GM12801 (cell line): ENCODE measurements around the gene PIP5K1C.

ENCODE experiments used
- TF ChIP-seq, protein P1 (sequence below): IDR thresholded peaks from one replicate; pipeline ENCODE4 v1.5.1; 2011; ENCODE audit warnings: control low read depth; ENCODE audit not compliant: insufficient read length; ENCODE audit errors: extremely low read depth

Gene PIP5K1C

DNA sequence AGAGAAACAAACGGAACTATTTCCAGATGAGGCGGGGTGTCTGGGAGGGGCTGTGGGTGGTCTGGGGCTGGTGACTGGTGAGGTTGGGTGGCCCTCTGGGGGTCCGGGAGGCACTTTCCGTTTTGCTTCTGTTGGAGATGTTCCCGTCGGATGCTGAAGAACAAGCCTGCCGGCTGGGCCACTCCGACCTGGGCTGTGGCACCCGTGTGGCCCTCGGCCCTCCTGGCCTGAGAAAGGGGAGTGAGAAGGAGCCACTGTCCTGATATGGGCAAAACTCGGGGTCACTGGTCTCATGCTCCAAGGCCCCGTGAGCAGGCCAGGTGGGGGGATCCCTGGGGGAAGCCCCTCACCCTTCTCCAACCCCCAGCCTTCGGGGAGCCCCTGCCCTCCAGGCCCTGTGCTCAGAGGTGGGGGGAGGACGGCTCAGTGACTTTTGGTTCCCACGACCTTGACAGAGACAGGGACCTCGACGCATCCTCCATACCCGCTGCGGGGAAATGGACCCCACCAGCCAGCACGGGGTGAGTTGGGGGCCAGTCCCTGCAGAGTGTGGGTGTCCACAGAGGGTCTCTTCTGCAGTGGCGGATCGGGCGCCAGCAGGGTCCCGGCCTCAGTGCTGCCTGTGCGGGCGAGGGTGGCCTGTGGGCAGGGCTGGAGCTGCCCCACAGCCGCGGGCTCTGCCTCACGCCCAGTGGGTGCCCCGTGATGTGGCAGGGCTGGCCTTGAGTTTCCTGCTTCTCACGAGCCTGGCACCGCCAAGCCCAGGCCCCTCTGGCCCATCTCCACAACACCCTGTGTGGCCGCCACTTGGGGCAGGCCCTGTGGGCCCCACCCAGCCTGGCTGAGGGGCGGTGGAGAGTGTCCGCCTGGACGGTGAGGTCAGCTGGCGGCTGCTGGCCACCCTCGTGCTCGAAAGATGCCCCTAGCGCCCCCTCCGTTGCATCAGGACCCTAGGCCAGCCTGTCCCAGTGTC lies 89.2 kb downstream of the PIP5K1C start:
- TF ChIP-seq, protein P1, sequence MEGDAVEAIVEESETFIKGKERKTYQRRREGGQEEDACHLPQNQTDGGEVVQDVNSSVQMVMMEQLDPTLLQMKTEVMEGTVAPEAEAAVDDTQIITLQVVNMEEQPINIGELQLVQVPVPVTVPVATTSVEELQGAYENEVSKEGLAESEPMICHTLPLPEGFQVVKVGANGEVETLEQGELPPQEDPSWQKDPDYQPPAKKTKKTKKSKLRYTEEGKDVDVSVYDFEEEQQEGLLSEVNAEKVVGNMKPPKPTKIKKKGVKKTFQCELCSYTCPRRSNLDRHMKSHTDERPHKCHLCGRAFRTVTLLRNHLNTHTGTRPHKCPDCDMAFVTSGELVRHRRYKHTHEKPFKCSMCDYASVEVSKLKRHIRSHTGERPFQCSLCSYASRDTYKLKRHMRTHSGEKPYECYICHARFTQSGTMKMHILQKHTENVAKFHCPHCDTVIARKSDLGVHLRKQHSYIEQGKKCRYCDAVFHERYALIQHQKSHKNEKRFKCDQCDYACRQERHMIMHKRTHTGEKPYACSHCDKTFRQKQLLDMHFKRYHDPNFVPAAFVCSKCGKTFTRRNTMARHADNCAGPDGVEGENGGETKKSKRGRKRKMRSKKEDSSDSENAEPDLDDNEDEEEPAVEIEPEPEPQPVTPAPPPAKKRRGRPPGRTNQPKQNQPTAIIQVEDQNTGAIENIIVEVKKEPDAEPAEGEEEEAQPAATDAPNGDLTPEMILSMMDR, result no peak

DNA sequence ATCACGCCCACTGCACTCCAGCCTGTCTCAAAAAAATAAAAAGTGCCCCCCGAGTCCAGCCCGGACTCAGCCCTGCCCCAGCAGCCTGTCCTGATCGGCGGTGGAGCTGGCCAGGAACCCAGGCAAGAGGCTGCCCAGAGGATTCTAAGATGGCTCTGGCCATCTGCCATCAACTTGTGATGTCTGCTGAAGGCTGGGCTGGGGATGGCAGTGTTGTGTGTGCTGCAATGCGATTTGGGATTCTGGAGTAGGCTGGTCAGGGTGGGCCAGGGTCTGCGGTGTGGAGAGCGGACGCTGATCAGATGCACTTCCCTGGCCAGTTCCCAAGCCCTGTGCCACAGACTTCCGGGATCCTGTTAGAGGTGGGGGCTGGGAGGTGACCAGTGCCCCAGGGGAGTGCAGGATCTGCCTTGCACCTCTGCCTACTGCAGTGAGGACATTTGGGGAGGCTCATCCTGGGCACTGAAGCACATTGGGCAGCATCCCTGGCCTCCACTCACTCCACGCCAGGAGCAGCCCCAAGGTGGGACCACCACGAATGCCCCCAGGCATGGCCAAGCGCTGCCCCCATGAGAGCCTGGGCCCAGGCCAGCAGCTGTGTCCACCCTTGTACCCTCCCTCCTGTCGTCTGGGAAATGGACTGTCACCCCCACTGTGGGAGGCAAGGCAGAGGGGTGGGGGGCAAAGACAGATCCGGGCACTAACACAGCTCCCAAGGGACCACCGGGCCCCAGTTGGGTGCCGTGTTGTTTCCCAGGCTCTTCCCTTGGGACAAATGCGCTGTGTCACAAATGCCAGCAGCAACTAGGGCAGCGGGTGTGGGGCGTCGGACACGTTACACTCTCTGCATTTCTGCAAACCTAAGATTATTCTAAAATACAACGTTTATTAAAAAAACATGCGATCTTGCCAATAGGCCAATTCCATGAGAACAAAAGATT lies 90.2 kb downstream of the PIP5K1C start:
- TF ChIP-seq, protein P1, result no peak

DNA sequence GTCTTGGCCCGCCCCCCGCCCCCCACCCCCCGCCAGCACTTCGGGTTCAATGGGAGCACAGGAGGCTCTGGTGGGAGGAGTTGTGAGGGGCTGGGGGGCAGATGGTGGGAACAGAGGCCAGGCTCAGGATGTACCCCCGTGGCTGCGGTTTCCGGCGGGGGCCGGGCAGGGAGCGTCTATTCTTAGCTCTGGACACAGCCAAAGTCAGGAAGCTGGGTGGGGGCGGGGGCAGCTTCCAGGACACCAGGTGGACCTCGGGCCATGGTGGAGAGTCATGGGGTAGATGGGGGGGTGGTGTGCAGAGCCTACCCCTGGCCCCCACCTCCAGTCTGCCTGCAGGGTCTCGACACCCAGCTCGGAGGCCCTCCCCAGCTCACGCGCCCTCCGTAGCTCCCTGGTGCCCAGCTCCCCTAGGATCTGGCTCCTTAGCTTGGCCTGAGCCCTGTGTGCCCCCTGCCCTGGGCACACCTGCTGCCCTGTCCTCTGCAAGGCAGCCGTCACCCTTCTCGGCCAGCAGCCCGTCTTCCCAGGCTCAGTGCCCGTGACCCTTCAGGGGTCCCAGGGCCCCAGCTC lies 91.4 kb downstream of the PIP5K1C start:
- TF ChIP-seq, protein P1, result no peak

DNA sequence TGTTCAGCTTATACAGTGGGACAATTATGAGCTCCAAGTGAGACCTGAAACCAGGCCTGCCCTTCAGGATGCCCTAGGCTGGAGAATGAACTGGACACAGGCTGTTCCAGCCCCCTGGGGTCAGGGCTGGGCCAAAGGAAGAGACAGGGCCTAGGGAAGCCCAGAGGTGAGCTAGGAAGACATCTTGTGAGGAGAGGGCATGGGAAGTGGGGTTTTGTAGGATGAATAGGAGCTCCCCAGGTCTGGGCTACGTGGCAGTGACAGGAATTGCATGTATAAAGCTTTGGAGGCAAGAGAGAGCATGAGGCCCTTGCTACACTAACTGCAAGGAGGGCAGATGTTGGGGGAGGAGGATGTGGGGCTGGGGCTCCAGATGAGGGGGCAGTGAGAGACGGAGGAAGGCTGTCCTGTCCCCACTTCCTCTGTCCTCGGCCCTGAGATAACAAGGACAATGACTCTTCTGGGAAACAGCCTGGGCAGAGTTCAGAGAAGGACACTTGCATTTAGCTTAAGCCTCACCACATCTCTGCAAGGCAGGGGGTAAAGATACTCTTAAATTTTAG lies 92.1 kb downstream of the PIP5K1C start:
- TF ChIP-seq, protein P1, result no peak

GRCh38 chr19:3607303-3608078 lies 92.8 kb downstream of the PIP5K1C start:
- TF ChIP-seq, protein P1, result no peak

DNA sequence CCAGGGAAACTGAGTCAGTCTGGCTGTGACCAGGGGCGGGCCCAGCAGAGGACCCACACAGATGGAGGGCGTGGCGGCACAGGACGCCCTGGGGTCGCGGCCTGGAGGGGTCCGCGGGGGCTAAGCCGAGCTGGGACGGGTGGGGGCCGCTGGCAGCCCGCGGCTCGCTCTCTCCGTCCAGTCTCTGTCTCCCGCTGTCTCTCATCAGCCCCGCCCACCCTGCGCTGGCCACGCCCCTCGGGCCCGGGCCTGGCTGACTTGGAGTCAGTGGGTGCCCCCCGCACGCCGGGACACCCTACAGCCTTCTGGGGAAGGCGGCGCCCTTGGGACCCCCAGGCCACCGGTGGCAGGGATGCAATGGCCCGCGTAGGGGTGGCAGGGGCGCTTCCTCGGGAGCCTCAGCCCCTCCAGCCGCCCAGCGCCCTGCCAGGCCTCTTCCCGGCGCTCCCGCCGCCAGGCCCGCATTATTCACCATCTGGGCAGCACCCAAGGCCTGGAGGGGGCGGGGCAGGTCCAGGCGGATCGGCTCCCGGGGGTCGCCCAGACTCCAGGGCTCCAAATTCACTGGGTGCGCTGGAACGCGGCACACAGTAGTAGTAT lies 93.5 kb downstream of the PIP5K1C start, which contains the start of gene TBXA2R:
TBXA2R (minus strand) TSS at position 186 of the 600 bp plus-strand sequence. CDS start 6,241 bp downstream, outside the sequence.
- TF ChIP-seq, protein P1, result no peak
